ENCODE measurements around the gene TEX44.

DNA sequence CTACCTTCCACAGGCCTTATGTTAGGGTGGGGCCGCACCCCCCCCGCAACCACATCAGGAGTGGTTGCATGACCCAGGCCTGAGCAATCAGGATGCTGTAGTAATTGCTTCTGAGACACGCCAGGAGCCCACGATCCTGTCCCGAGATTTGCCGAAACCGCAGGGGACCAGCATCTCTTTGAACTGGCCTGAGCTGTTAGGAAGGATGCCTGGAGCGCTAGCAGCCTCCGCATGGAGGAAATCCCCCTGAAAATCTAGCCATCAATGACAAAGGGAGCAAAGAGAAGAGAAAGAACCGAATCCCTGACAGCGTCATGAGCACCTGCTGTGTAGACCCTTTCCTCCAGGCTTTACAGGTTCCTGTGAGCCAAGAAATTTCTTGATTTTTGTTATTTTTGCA lies 8.7 kb upstream of the TEX44 start:
- TF ChIP-seq CTCF (IDR thresholded peaks at IDR 0.05) (no peak), POLR2A (IDR thresholded peaks at IDR 0.05) (no peak)
